Natural killer cell (primary cell): ENCODE data around the gene ABO. TPM values are rescaled to one million over a fixed set of nuclear protein-coding genes. Genes with fewer than 3 reads are reported as not detected.

Experiments
- ATAC-seq, 3 donors: fragments of 150-1000 bp in 2 of 3; fragments of 200-7000 bp in 1 of 3; cut with Tn5 transposase; 1 replicate in 1 of 3; 2 replicates in 2 of 3; pipeline ENCODE4 v1.10.0; 2021; ENCODE audit warnings: mild to moderate bottlenecking in 2 of 3, moderate library complexity in 2 of 3
- DNase-seq, 2 donors: peaks; one replicate each; pipeline versions ENCODE4 v3.0.0 to v3.0.0-alpha.2; 2013 to 2021; ENCODE audit warnings: mixed read lengths in 1 of 2
- H3K27ac ChIP-seq: one replicate; pipeline ENCODE4 v1.5.1; 2013; ENCODE audit warnings: mild to moderate bottlenecking, low read length
- H3K27me3 ChIP-seq: one replicate; pipeline ENCODE4 v1.6.1; 2013; ENCODE audit warnings: low read length; ENCODE audit not compliant: control insufficient read depth, insufficient read depth
- H3K36me3 ChIP-seq: one replicate; pipeline ENCODE4 v1.6.1; 2013; ENCODE audit warnings: low read length; ENCODE audit not compliant: control insufficient read depth, insufficient read depth
- H3K4me1 ChIP-seq: one replicate; pipeline ENCODE4 v1.6.1; 2013; ENCODE audit warnings: low read length; ENCODE audit not compliant: control insufficient read depth, insufficient read depth
- H3K4me3 ChIP-seq: one replicate; pipeline ENCODE4 v1.5.1; 2013; ENCODE audit warnings: low read length
- H3K9me3 ChIP-seq: one replicate; pipeline ENCODE4 v1.6.1; 2013; ENCODE audit warnings: low read length; ENCODE audit not compliant: control insufficient read depth, insufficient read depth
- H3K27ac Mint-ChIP-seq, 2 donors: one replicate each; pipeline ENCODE4 v1.8.0; 2022; ENCODE audit warnings: mild to moderate bottlenecking in 2 of 2, mixed read lengths in 2 of 2, moderate library complexity in 1 of 2
- H3K27me3 Mint-ChIP-seq, 2 donors: one replicate each; pipeline ENCODE4 v1.8.0; 2022; ENCODE audit warnings: low read depth in 2 of 2, mixed read lengths in 2 of 2
- H3K36me3 Mint-ChIP-seq: one replicate; pipeline ENCODE4 v1.8.0; 2022; ENCODE audit warnings: mixed read lengths
- H3K4me1 Mint-ChIP-seq, 2 donors: one replicate each; pipeline ENCODE4 v1.8.0; 2022; ENCODE audit warnings: mixed read lengths in 2 of 2
- H3K4me3 Mint-ChIP-seq: one replicate; pipeline ENCODE4 v1.8.0; 2022; ENCODE audit warnings: mild to moderate bottlenecking, moderate library complexity, mixed read lengths
- H3K9me3 Mint-ChIP-seq, 2 donors: one replicate each; pipeline ENCODE4 v1.8.0; 2022; ENCODE audit warnings: mixed read lengths in 2 of 2
- WGBS: methylation state at CpG from one replicate; pipeline ENCODE4 v1.1.7; 2013; ENCODE audit warnings: missing lambda C conversion rate; ENCODE audit not compliant: insufficient coverage; 5-methylcytosine and 5-hydroxymethylcytosine counted together
- intact Hi-C: fragments of 100-400 bp; cut with micrococcal nuclease; formaldehyde crosslinking; loops from one replicate; pipeline ENCODE4 v1.14.2; 2022
- total RNA-seq, 4 donors: library from RNA; stranded (reverse); fragments of 120-200 nt in 1 of 4; gene quantifications; one replicate each; pipeline versions ENCODE4 v1.2.3 to v1.2.4, GENCODE V29; 2013 to 2022
- TF ChIP-seq, protein P1 (sequence below): fragments of 200-600 bp; IDR thresholded peaks from one replicate; pipeline ENCODE4 v1.8.0; 2022; ENCODE audit warnings: antibody characterized with exemption

ABO gene
- total RNA-seq, 3 donors from 2014 or later (not counting 1 experiment from before 2014, with no cell fraction given): 0.20 to 4.2 (median 0.56) TPM

DNA sequence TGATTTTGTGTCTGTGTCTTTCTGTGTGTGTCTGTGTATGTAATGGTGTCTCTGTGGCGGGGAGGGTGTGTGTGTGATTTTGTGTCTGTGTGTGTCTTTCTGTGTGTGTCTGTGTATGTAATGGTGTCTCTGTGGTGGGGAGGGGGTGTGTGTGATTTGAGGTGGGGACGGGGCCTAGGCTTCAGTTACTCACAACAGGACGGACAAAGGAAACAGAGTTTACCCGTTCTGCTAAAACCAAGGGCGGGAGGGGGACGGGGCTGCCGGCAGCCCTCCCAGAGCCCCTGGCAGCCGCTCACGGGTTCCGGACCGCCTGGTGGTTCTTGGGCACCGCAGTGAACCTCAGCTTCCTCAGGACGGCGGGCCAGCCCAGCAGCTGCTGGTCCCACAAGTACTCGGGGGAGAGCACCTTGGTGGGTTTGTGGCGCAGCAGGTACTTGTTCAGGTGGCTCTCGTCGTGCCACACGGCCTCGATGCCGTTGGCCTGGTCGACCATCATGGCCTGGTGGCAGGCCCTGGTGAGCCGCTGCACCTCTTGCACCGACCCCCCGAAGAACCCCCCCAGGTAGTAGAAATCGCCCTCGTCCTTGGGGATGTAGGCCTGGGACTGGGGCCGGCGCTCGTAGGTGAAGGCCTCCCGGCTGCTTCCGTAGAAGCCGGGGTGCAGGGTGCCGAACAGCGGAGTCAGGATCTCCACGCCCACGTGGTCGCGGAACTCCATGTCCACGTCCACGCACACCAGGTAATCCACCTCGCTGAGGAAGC is 19.4 kb downstream of the ABO start:
- Mint-ChIP-seq H3K27me3 (peaks cover 0 to 5% of the 10 kb centered on the region in 2 donors), H3K36me3 (no peaks in the 10 kb centered on the region), H3K27ac (no peak overlapping the region), H3K4me1 (peaks cover 6 to 7% of the 10 kb centered on the region in 2 donors), H3K4me3 (no peak overlapping the region), H3K9me3 (no peaks in the 10 kb centered on the region)
- Histone ChIP-seq H3K27me3 (no peaks in the 10 kb centered on the region), H3K4me3 (no peak overlapping the region), H3K9me3 (no peaks in the 10 kb centered on the region), H3K36me3 (no peaks in the 10 kb centered on the region), H3K4me1 (peaks cover 6% of the 10 kb centered on the region), H3K27ac (no peak overlapping the region)
- intact Hi-C loops: no loop called here
- no peak for ATAC-seq
- no peak for DNase-seq
- 82% methylated on average over 41 of the region's 42 CpGs for WGBS
- TF ChIP-seq, protein P1, sequence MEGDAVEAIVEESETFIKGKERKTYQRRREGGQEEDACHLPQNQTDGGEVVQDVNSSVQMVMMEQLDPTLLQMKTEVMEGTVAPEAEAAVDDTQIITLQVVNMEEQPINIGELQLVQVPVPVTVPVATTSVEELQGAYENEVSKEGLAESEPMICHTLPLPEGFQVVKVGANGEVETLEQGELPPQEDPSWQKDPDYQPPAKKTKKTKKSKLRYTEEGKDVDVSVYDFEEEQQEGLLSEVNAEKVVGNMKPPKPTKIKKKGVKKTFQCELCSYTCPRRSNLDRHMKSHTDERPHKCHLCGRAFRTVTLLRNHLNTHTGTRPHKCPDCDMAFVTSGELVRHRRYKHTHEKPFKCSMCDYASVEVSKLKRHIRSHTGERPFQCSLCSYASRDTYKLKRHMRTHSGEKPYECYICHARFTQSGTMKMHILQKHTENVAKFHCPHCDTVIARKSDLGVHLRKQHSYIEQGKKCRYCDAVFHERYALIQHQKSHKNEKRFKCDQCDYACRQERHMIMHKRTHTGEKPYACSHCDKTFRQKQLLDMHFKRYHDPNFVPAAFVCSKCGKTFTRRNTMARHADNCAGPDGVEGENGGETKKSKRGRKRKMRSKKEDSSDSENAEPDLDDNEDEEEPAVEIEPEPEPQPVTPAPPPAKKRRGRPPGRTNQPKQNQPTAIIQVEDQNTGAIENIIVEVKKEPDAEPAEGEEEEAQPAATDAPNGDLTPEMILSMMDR: no peak

DNA sequence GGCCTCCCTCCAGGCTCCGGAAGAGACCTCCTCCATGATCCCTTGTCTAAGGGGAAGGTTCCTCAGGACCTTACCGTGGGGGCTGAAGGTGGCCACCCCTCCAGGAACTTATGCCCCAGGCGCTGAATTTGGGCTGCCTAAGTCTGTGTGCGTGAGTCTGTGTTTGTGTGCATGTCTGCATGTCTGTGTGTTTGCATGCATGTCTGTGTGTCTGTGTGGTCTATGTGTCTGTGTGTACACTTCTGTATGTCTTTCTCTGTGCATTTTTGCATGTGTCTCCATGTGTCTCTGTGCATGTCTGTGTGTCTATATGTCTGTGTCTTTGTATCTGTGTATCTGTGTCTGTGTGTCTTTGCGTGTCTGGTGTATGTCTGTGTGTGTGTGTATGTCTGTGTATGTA is 20.5 kb downstream of the ABO start:
- H3K36me3 Mint-ChIP-seq: no peaks in the 10 kb centered on the region
- H3K9me3 Mint-ChIP-seq: no peaks in the 10 kb centered on the region
- intact Hi-C loops: no loop called here
- Histone ChIP-seq H3K4me1 (peaks cover 6% of the 10 kb centered on the region), H3K27ac (no peak overlapping the region), H3K4me3 (no peak overlapping the region), H3K36me3 (no peaks in the 10 kb centered on the region), H3K9me3 (no peaks in the 10 kb centered on the region), H3K27me3 (no peaks in the 10 kb centered on the region)
- no peak overlapping the region for H3K4me3 Mint-ChIP-seq
- TF ChIP-seq, protein P1: no peak
- DNase-seq (no peak), ATAC-seq (no peak)
- WGBS: 96% methylated on average over 4 of the region's 5 CpGs
- peaks cover 6 to 7% of the 10 kb centered on the region in 2 donors for H3K4me1 Mint-ChIP-seq
- no peak overlapping the region for H3K27ac Mint-ChIP-seq
- H3K27me3 Mint-ChIP-seq: peaks cover 0 to 10% of the 10 kb centered on the region in 2 donors

DNA sequence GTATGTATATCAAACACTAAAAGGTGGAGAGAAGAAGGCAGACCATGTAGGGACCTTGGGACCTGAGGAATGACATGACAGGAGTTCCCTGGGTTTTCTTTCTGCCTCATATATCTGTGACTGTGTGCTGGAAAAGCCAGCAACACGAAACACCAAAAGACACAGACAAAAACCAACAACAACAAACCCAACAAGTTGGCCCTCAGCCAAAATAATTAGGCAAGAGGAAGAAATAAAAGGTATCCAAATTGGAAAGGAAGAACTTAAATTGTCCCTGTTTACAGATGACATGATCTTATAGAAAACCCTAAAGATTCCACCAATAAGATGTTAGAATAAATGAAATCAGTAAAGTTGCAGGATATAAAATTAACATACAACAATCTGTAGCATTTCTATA is 21.7 kb downstream of the ABO start:
- peaks cover 6% of the 10 kb centered on the region for H3K4me1 ChIP-seq
- Mint-ChIP-seq H3K27ac (no peak overlapping the region), H3K4me3 (no peak overlapping the region), H3K9me3 (no peaks in the 10 kb centered on the region), H3K36me3 (no peaks in the 10 kb centered on the region), H3K4me1 (peaks cover 6 to 7% of the 10 kb centered on the region in 2 donors), H3K27me3 (peaks cover 0 to 12% of the 10 kb centered on the region in 2 donors)
- intact Hi-C loops: no loop called here
- DNase-seq (no peak), ATAC-seq (no peak)
- H3K27ac ChIP-seq: no peak overlapping the region
- no peaks in the 10 kb centered on the region for H3K9me3 ChIP-seq
- H3K27me3 ChIP-seq: no peaks in the 10 kb centered on the region
- H3K4me3 ChIP-seq: no peak overlapping the region
- H3K36me3 ChIP-seq: no peaks in the 10 kb centered on the region
- WGBS: no CpG with 5 or more reads among the region's 1 CpG
- TF ChIP-seq, protein P1: no peak
